Upper lobe of left lung (tissue), 6 donors: ENCODE measurements around the gene FUCA1. TPM values are rescaled to one million over a fixed set of nuclear protein-coding genes. Genes with fewer than 3 reads are reported as not detected.

Experiments
- ATAC-seq, 2 donors: fragments of 200-7000 bp; cut with Tn5 transposase; one replicate each; pipeline ENCODE4 v1.9.1; 2022; ENCODE audit warnings: mild to moderate bottlenecking in 2 of 2, moderate library complexity in 2 of 2; ENCODE audit not compliant: low FRiP score in 2 of 2
- DNase-seq, 2 donors: peaks; one replicate each; pipeline ENCODE4 v3.0.0-alpha.2; 2019 to 2020
- H3K27ac ChIP-seq, 4 donors: fragments of 200-600 bp; sonication (generic); one replicate each; pipeline ENCODE4 v1.5.1; 2016 to 2019
- H3K27me3 ChIP-seq, 4 donors: fragments of 200-600 bp; sonication (generic); one replicate each; pipeline ENCODE4 v1.5.1; 2017 to 2019
- H3K36me3 ChIP-seq, 4 donors: fragments of 200-600 bp; sonication (generic); one replicate each; pipeline ENCODE4 v1.5.1; 2016 to 2019
- H3K4me1 ChIP-seq, 4 donors: fragments of 200-600 bp; sonication (generic); one replicate each; pipeline ENCODE4 v1.5.1; 2018 to 2019
- H3K4me3 ChIP-seq, 4 donors: fragments of 200-600 bp; sonication (generic); one replicate each; pipeline ENCODE4 v1.5.1; 2017 to 2019; ENCODE audit warnings: mild to moderate bottlenecking in 2 of 4, moderate library complexity in 1 of 4
- H3K9me3 ChIP-seq, 4 donors: fragments of 200-600 bp; sonication (generic); one replicate each; pipeline ENCODE4 v1.5.1; 2018 to 2019
- CTCF ChIP-seq, 6 experiments: fragments of 450-650 bp in 4 of 6; fragments of 200-600 bp in 2 of 6; sonication (generic) in 2 of 6; IDR thresholded peaks; one replicate each; pipeline ENCODE4 v1.5.1; 2016 to 2019; ENCODE audit warnings: antibody characterized with exemption in 6 of 6
- EP300 ChIP-seq, 4 donors: sonication (generic); formaldehyde crosslinking; IDR thresholded peaks; one replicate each; pipeline ENCODE4 v1.5.1; 2017; ENCODE audit warnings: antibody characterized with exemption in 4 of 4, control low read depth in 2 of 4
- POLR2A ChIP-seq, 4 donors: fragments of 450-650 bp; IDR thresholded peaks; one replicate each; pipeline ENCODE4 v1.5.1; 2016 to 2017; ENCODE audit warnings: antibody characterized with exemption in 4 of 4, mild to moderate bottlenecking in 2 of 4
- POLR2AphosphoS5 ChIP-seq, 2 donors: sonication (generic); formaldehyde crosslinking; IDR thresholded peaks; one replicate each; pipeline ENCODE4 v1.5.1; 2017; ENCODE audit warnings: antibody characterized with exemption in 2 of 2
- WGBS, 2 donors: methylation state at CpG; one replicate each; pipeline ENCODE4 v1.1.5; 2017 to 2018; 5-methylcytosine and 5-hydroxymethylcytosine counted together
- total RNA-seq, 6 donors: library from RNA; depleted of rRNA in 4 of 6; stranded (reverse); fragments of >200 nt in 4 of 6; gene quantifications; one replicate each; pipeline versions ENCODE4 v1.1.0 to v1.2.1, GENCODE V29; 2016 to 2021
- donor health status: DM: no; HTN: no; CAD: no; lungs with moderate emphysema.
- donor health status: DM: no; HTN: yes; CAD: no; lungs with severe emphysema.

FUCA1 gene
- total RNA-seq, 6 donors from 2014 or later = 22.6 to 70.8 (median 40.5) TPM

GRCh38 chr1:23909412-23909811 is 41.3 kb upstream of the FUCA1 start:
- TF ChIP-seq POLR2AphosphoS5 (IDR thresholded peaks at IDR 0.05) (no peak), EP300 (IDR thresholded peaks at IDR 0.05) (no peak), POLR2A (IDR thresholded peaks at IDR 0.05) (no peak), CTCF (IDR thresholded peaks at IDR 0.05) (no peak)
- no peak for ATAC-seq
- no peaks in the 10 kb centered on the region for H3K9me3 ChIP-seq

GRCh38 chr1:23908453-23909341 is 40.6 kb upstream of the FUCA1 start:
- Histone ChIP-seq H3K9me3 (no peaks in the 10 kb centered on the region), H3K27ac (no peak overlapping the region), H3K4me1 (peaks cover 0 to 10% (median 2%) of the 10 kb centered on the region in 4 donors), H3K27me3 (no peaks in the 10 kb centered on the region), H3K4me3 (no peak overlapping the region), H3K36me3 (no peaks in the 10 kb centered on the region)
- TF ChIP-seq POLR2A (IDR thresholded peaks at IDR 0.05) (no peak), POLR2AphosphoS5 (IDR thresholded peaks at IDR 0.05) (no peak), CTCF (IDR thresholded peaks at IDR 0.05) (no peak), EP300 (IDR thresholded peaks at IDR 0.05) (no peak)
- ATAC-seq = peak; percentile 58 to 61
- no peak for DNase-seq
- 38 to 54% methylated on average over 9 of the region's 9 CpGs for WGBS, 2 donors

More at GRCh38 chr1:23909412-23909811, 41.3 kb upstream of the FUCA1 start:
- H3K4me3 ChIP-seq = no peak overlapping the region
- H3K27ac ChIP-seq = no peak overlapping the region
- WGBS, 2 donors = 77 to 80% methylated on average over 9 to 10 of the region's 10 CpGs
- H3K36me3 ChIP-seq = no peaks in the 10 kb centered on the region
- no peak for DNase-seq
- H3K27me3 ChIP-seq = no peaks in the 10 kb centered on the region
- H3K4me1 ChIP-seq = peaks cover 0 to 10% (median 2%) of the 10 kb centered on the region in 4 donors

- 83 to 93% methylated on average over 1 of the region's 1 CpG for WGBS, 2 donors
Measured at GRCh38 chr1:23906731-23907130, 38.6 kb upstream of the FUCA1 start.

GRCh38 chr1:23905461-23906025 is 37.5 kb upstream of the FUCA1 start:
- WGBS, 2 donors = 89 to 96% methylated on average over 7 of the region's 7 CpGs
- no peak for DNase-seq

More at GRCh38 chr1:23906731-23907130, 38.6 kb upstream of the FUCA1 start:
- H3K27me3 ChIP-seq = peaks cover 0 to 3% (median 0%) of the 10 kb centered on the region in 4 donors
- TF ChIP-seq POLR2A (IDR thresholded peaks at IDR 0.05) (no peak), CTCF (IDR thresholded peaks at IDR 0.05) (no peak), EP300 (IDR thresholded peaks at IDR 0.05) (no peak), POLR2AphosphoS5 (IDR thresholded peaks at IDR 0.05) (no peak)
- no peaks in the 10 kb centered on the region for H3K36me3 ChIP-seq
- no peak for DNase-seq
- no peak overlapping the region for H3K4me3 ChIP-seq
- H3K9me3 ChIP-seq = no peaks in the 10 kb centered on the region
- ATAC-seq = no peak
- peaks cover 0 to 14% (median 11%) of the 10 kb centered on the region in 4 donors for H3K4me1 ChIP-seq
- no peak overlapping the region for H3K27ac ChIP-seq

More at GRCh38 chr1:23905461-23906025, 37.5 kb upstream of the FUCA1 start:
- H3K9me3 ChIP-seq = no peaks in the 10 kb centered on the region
- ATAC-seq = no peak
- no peaks in the 10 kb centered on the region for H3K36me3 ChIP-seq
- no peak for TF ChIP-seq EP300 (IDR thresholded peaks at IDR 0.05)
- TF ChIP-seq CTCF (IDR thresholded peaks at IDR 0.05) = no peak
- no peak for TF ChIP-seq POLR2A (IDR thresholded peaks at IDR 0.05)
- no peak for TF ChIP-seq POLR2AphosphoS5 (IDR thresholded peaks at IDR 0.05)
- H3K27me3 ChIP-seq = peaks cover 0 to 3% (median 0%) of the 10 kb centered on the region in 4 donors
- H3K27ac ChIP-seq = no peak overlapping the region
- no peak overlapping the region for H3K4me3 ChIP-seq
- H3K4me1 ChIP-seq = peaks cover 0 to 14% (median 10%) of the 10 kb centered on the region in 4 donors
